HepG2 (cell line): Measurements from ENCODE around the gene PPP1R18. TPM values are rescaled to one million over a fixed set of nuclear protein-coding genes. Genes with fewer than 3 reads are reported as not detected.

Source experiments
- CCDC6 ChIP-seq: sonication (generic); formaldehyde crosslinking; IDR thresholded peaks from 2 replicates; pipeline ENCODE4 v1.8.1; 2022; ENCODE audit warnings: mild to moderate bottlenecking, missing genetic modification reagents, moderate library complexity
- CHD4 ChIP-seq: fragments of 200-600 bp; sonication (generic); IDR thresholded peaks from 2 replicates; pipeline ENCODE4 v1.7.0; 2017; ENCODE audit warnings: mild to moderate bottlenecking, low read length, borderline replicate concordance
- ETS1 ChIP-seq: sonication (generic); formaldehyde crosslinking; IDR thresholded peaks from 2 replicates; pipeline ENCODE4 v1.4.0; 2020; ENCODE audit warnings: missing genetic modification reagents
- FOXA3 ChIP-seq: IDR thresholded peaks from 2 replicates; pipeline ENCODE4 v1.6.1; 2016; ENCODE audit warnings: missing genetic modification reagents, missing compliant biosample characterization
- MLLT10 ChIP-seq: sonication (generic); formaldehyde crosslinking; IDR thresholded peaks from 2 replicates; pipeline ENCODE4 v1.4.0; 2020; ENCODE audit warnings: missing genetic modification reagents
- MYPOP ChIP-seq: sonication (generic); formaldehyde crosslinking; IDR thresholded peaks from 2 replicates; pipeline ENCODE4 v1.8.1; 2023; ENCODE audit warnings: mild to moderate bottlenecking, moderate library complexity, missing genetic modification reagents
- NFATC3 ChIP-seq: sonication (generic); formaldehyde crosslinking; IDR thresholded peaks from 2 replicates; pipeline ENCODE4 v1.5.1; 2020; ENCODE audit warnings: mild to moderate bottlenecking, missing genetic modification reagents
- RORA ChIP-seq: sonication (generic); formaldehyde crosslinking; IDR thresholded peaks from 2 replicates; pipeline ENCODE4 v1.5.0; 2020; ENCODE audit warnings: mild to moderate bottlenecking, missing genetic modification reagents, moderate library complexity
- SUZ12 ChIP-seq: fragments of 150-350 bp; IDR thresholded peaks from 2 replicates; pipeline ENCODE4 v1.6.1; 2014; ENCODE audit warnings: low read depth, low read length
- ZBTB39 ChIP-seq: sonication (generic); formaldehyde crosslinking; IDR thresholded peaks from 2 replicates; pipeline ENCODE4 v1.5.0; 2020; ENCODE audit warnings: missing genetic modification reagents
- ZNF431 ChIP-seq: sonication (generic); formaldehyde crosslinking; IDR thresholded peaks from 2 replicates; pipeline ENCODE4 v1.9.0; 2022; ENCODE audit warnings: missing genetic modification reagents, low read depth, mild to moderate bottlenecking, borderline replicate concordance
- ZNF616 ChIP-seq: sonication (generic); formaldehyde crosslinking; IDR thresholded peaks from 2 replicates; pipeline ENCODE4 v1.5.0; 2020; ENCODE audit warnings: low read depth, mild to moderate bottlenecking, missing genetic modification reagents
- ZSCAN20 ChIP-seq: sonication (generic); formaldehyde crosslinking; IDR thresholded peaks from 2 replicates; pipeline ENCODE4 v1.4.0; 2020; ENCODE audit warnings: missing genetic modification reagents, mild to moderate bottlenecking, borderline replicate concordance
- polyA plus RNA-seq, 8 experiments: library from polyadenylated mRNA; depleted of rRNA in 3 of 8; stranded (reverse) in 7 of 8; unstranded in 1 of 8; fragments of >200 nt; fragmentation: Illumina TruSeq in 4 of 8; extraction: Trizol in 4 of 8; gene quantifications; 2 replicates each; pipeline versions ENCODE4 v1.2.1 to v1.2.3, GENCODE V29; 2011 to 2016; ENCODE audit warnings: low read depth in 4 of 8, missing spikeins in 1 of 8, mixed read lengths in 1 of 8; ENCODE audit not compliant: insufficient read depth in 1 of 8
- total RNA-seq, 5 experiments: library from RNA; depleted of rRNA; stranded (reverse); fragments of >200 nt; fragmentation: Illumina TruSeq; extraction: Trizol; gene quantifications; 2 replicates each; pipeline ENCODE4 v1.2.3, GENCODE V29; 2016; ENCODE audit warnings: low read depth in 1 of 5
- TF ChIP-seq, protein P1 (sequence below): sonication (generic); formaldehyde crosslinking; IDR thresholded peaks from 2 replicates; pipeline ENCODE4 v1.4.0; 2020; ENCODE audit warnings: missing genetic modification reagents, borderline replicate concordance
- TF ChIP-seq, protein P2 (sequence below): sonication (generic); formaldehyde crosslinking; conservative IDR thresholded peaks from 2 replicates; pipeline ENCODE4 v1.8.0; 2022; ENCODE audit warnings: mild to moderate bottlenecking, moderate library complexity, missing genetic modification reagents
- TF ChIP-seq, protein P3 (sequence below): sonication (generic); formaldehyde crosslinking; IDR thresholded peaks from 2 replicates; pipeline ENCODE4 v1.9.0; 2022; ENCODE audit warnings: low read depth, missing genetic modification reagents

PPP1R18 gene
- total and polyA plus RNA-seq, 2 of the 13 experiments (the other 11 are each of a cell fraction or from before 2014, with no cell fraction given): 4.9 to 9.2 TPM

DNA sequence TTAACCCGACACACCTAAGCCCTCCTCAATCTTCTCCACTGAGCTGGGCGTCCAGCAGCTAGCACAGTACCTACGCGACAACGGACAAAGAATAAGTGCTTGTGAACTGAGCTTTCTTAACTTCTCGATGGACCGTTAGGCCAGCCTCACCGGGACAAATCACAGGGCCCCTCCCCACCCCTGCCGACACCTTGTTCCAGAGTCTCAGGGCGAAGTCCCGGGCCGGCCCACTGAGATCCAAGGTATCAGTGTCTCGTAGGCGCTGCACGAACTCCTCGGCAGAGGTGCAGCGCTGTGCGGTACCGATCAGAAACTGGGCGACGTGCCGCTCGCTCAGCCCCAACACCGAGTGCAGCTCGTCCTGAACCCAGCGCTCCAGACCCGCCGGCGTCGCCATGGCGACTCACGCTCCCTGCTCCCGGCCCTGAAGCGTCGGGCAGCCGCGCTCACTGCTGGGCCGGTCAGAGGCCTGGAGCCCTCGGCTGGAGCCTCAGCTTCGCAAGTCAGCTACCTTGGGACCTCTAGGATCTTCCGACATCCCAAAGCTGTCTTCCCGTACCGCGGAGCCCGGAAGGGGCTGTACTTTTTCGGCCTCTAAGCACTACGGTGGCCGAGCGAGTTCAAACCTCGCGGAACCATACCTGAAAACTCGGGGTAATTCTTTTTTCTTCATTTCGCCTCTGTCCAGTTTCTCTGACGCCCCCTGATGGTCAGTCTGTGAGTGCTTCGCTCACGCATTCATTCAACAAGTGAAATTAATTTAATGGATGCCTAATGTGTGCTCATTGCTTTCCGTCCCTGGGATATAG is 13.8 kb downstream of the PPP1R18 start, which contains the start of gene DHX16 (continued):
- TF ChIP-seq ZNF431 (peak; percentile 83; the same call in 1 of the 2 replicates), CCDC6 (CRISPR knock-in tag) (no peak; the same call in 1 of the 2 replicates), NFATC3 (peak; percentile 87; the same call in 1 of the 2 replicates), MLLT10 (no peak), CHD4 (no peak), FOXA3 (CRISPR knock-in tag) (peak; percentile 71; the same call in 1 of the 2 replicates), ZNF616 (CRISPR knock-in tag) (0 out of 2 replicates have a peak, but pooled peaks have one; percentile 77), ETS1 (CRISPR knock-in tag) (no peak), ZSCAN20 (no peak), ZBTB39 (CRISPR knock-in tag) (no peak), SUZ12 (no peak), MYPOP (CRISPR knock-in tag) (no peak; the same call in none of the 2 replicates), RORA (peak; percentile 41; the same call in 1 of the 2 replicates)
- TF ChIP-seq, protein P1, sequence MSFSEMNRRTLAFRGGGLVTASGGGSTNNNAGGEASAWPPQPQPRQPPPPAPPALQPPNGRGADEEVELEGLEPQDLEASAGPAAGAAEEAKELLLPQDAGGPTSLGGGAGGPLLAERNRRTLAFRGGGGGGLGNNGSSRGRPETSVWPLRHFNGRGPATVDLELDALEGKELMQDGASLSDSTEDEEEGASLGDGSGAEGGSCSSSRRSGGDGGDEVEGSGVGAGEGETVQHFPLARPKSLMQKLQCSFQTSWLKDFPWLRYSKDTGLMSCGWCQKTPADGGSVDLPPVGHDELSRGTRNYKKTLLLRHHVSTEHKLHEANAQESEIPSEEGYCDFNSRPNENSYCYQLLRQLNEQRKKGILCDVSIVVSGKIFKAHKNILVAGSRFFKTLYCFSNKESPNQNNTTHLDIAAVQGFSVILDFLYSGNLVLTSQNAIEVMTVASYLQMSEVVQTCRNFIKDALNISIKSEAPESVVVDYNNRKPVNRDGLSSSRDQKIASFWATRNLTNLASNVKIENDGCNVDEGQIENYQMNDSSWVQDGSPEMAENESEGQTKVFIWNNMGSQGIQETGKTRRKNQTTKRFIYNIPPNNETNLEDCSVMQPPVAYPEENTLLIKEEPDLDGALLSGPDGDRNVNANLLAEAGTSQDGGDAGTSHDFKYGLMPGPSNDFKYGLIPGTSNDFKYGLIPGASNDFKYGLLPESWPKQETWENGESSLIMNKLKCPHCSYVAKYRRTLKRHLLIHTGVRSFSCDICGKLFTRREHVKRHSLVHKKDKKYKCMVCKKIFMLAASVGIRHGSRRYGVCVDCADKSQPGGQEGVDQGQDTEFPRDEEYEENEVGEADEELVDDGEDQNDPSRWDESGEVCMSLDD: peak; percentile 55; the same call in 1 of the 2 replicates
- TF ChIP-seq, protein P2, sequence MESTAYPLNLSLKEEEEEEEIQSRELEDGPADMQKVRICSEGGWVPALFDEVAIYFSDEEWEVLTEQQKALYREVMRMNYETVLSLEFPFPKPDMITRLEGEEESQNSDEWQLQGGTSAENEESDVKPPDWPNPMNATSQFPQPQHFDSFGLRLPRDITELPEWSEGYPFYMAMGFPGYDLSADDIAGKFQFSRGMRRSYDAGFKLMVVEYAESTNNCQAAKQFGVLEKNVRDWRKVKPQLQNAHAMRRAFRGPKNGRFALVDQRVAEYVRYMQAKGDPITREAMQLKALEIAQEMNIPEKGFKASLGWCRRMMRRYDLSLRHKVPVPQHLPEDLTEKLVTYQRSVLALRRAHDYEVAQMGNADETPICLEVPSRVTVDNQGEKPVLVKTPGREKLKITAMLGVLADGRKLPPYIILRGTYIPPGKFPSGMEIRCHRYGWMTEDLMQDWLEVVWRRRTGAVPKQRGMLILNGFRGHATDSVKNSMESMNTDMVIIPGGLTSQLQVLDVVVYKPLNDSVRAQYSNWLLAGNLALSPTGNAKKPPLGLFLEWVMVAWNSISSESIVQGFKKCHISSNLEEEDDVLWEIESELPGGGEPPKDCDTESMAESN (CRISPR knock-in tag): peak; percentile 88
- TF ChIP-seq, protein P3, sequence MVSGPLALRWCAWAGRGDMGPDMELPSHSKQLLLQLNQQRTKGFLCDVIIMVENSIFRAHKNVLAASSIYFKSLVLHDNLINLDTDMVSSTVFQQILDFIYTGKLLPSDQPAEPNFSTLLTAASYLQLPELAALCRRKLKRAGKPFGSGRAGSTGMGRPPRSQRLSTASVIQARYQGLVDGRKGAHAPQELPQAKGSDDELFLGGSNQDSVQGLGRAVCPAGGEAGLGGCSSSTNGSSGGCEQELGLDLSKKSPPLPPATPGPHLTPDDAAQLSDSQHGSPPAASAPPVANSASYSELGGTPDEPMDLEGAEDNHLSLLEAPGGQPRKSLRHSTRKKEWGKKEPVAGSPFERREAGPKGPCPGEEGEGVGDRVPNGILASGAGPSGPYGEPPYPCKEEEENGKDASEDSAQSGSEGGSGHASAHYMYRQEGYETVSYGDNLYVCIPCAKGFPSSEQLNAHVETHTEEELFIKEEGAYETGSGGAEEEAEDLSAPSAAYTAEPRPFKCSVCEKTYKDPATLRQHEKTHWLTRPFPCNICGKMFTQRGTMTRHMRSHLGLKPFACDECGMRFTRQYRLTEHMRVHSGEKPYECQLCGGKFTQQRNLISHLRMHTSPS (CRISPR knock-in tag): peak; percentile 41; the same call in 1 of the 2 replicates
